GM18511 (cell line): ENCODE measurements around the gene LDLRAD3.

Source experiments
- ATAC-seq: cut with Tn5 transposase; IDR thresholded peaks from one replicate; pipeline ENCODE4 v1.9.1; 2021; ENCODE audit warnings: mild to moderate bottlenecking, moderate library complexity; ENCODE audit not compliant: unreplicated experiment

Gene LDLRAD3

GRCh38 chr11:36122671-36123070, 178.8 kb downstream of the LDLRAD3 start:
- no peak for ATAC-seq

- ATAC-seq: no peak
These were observed 179.7 kb downstream of the LDLRAD3 start for GRCh38 chr11:36123336-36124101.

- ATAC-seq: no peak
These were observed 182.8 kb downstream of the LDLRAD3 start for GRCh38 chr11:36126678-36127077.

- no peak for ATAC-seq
These were observed 183.7 kb downstream of the LDLRAD3 start for GRCh38 chr11:36127550-36127949.

- ATAC-seq: no peak
These were observed 186.1 kb downstream of the LDLRAD3 start for GRCh38 chr11:36129955-36130354.

- ATAC-seq: no peak
These were observed 186.5 kb downstream of the LDLRAD3 start for GRCh38 chr11:36130401-36130800.

GRCh38 chr11:36131721-36132397, 188.0 kb downstream of the LDLRAD3 start:
- peak; percentile 51 for ATAC-seq

GRCh38 chr11:36132940-36133339, 189.1 kb downstream of the LDLRAD3 start:
- ATAC-seq: no peak

- no peak for ATAC-seq
These were observed 191.2 kb downstream of the LDLRAD3 start for GRCh38 chr11:36135076-36135475.

- ATAC-seq: no peak
These were observed 195.9 kb downstream of the LDLRAD3 start for GRCh38 chr11:36139767-36140166.

GRCh38 chr11:36141196-36141953, 197.5 kb downstream of the LDLRAD3 start:
- no peak for ATAC-seq

- ATAC-seq: no peak
These were observed 198.1 kb downstream of the LDLRAD3 start for GRCh38 chr11:36141956-36142355.

GRCh38 chr11:36142439-36142838, 198.6 kb downstream of the LDLRAD3 start:
- no peak for ATAC-seq

- no peak for ATAC-seq
These were observed 199.0 kb downstream of the LDLRAD3 start for GRCh38 chr11:36142879-36143278.

GRCh38 chr11:36146437-36146836, 202.6 kb downstream of the LDLRAD3 start:
- ATAC-seq: no peak

GRCh38 chr11:36147491-36147890, 203.6 kb downstream of the LDLRAD3 start:
- no peak for ATAC-seq

GRCh38 chr11:36148701-36149100, 204.8 kb downstream of the LDLRAD3 start:
- no peak for ATAC-seq

- peak; percentile 93 for ATAC-seq
These were observed 205.8 kb downstream of the LDLRAD3 start for GRCh38 chr11:36149538-36150242.

- no peak for ATAC-seq
These were observed 207.1 kb downstream of the LDLRAD3 start for GRCh38 chr11:36150986-36151385.

- ATAC-seq: no peak
These were observed 208.2 kb downstream of the LDLRAD3 start for GRCh38 chr11:36151933-36152580.

- ATAC-seq: no peak
These were observed 209.7 kb downstream of the LDLRAD3 start for GRCh38 chr11:36153551-36153950.
